Activated CD8-positive, alpha-beta T cell treated with anti-CD3 and anti-CD28 coated beads, Interleukin-2, amount 10 ng/mL, durations not matched to agents 7 days and 5 days (primary cell): Measurements from ENCODE around the gene NSUN6. TPM values are rescaled to one million over a fixed set of nuclear protein-coding genes. Genes with fewer than 3 reads are reported as not detected.
"Not testable (repeated sequence)": the region's sequence is repeated elsewhere in the genome, so short reads cannot be mapped to it uniquely, and the experiment has no call there.

Experiments used
- ATAC-seq: fragments of 150-1000 bp; cut with Tn5 transposase; one replicate; pipeline ENCODE4 v1.10.0; 2021; ENCODE audit warnings: moderate library complexity
- CTCF ChIA-PET: fragments of 350-600 bp; sonication (Branson Sonifier 250); formaldehyde crosslinking; loops from one replicate; lab custom pipeline; 2021; ENCODE audit warnings: antibody characterized with exemption; lab: Charles Lee
- POLR2A ChIA-PET: fragments of 350-600 bp; sonication (Branson Sonifier 250); formaldehyde crosslinking; loops from one replicate; lab custom pipeline; 2021; ENCODE audit warnings: antibody characterized with exemption; lab: Charles Lee
- DNase-seq: peaks from one replicate; pipeline ENCODE4 v3.0.0-alpha.2; 2020
- H3K27ac Mint-ChIP-seq: one replicate; pipeline ENCODE4 v1.8.0; 2021; ENCODE audit warnings: mild to moderate bottlenecking, mixed read lengths
- H3K27me3 Mint-ChIP-seq: one replicate; pipeline ENCODE4 v1.8.0; 2021; ENCODE audit warnings: low read depth, mixed read lengths
- H3K36me3 Mint-ChIP-seq: one replicate; pipeline ENCODE4 v1.8.0; 2021; ENCODE audit warnings: low read depth, mixed read lengths
- H3K4me1 Mint-ChIP-seq: one replicate; pipeline ENCODE4 v1.8.0; 2021; ENCODE audit warnings: low read depth, mixed read lengths
- H3K4me3 Mint-ChIP-seq: one replicate; pipeline ENCODE4 v1.8.0; 2021; ENCODE audit warnings: mild to moderate bottlenecking, mixed read lengths
- H3K9me3 Mint-ChIP-seq: one replicate; pipeline ENCODE4 v1.8.0; 2022; ENCODE audit warnings: mixed read lengths; ENCODE audit not compliant: insufficient read depth
- total RNA-seq, 2 experiments: library from RNA; stranded (reverse); gene quantifications; one replicate each; pipeline ENCODE4 v1.2.3, GENCODE V29; 2021

The NSUN6 gene
- total RNA-seq, 2 experiments from 2014 or later = 21.2 to 24.6 TPM

- POLR2A ChIA-PET, H3K4me3 Mint-ChIP-seq, H3K4me1 Mint-ChIP-seq, CTCF ChIA-PET, H3K27ac Mint-ChIP-seq, DNase-seq, H3K9me3 Mint-ChIP-seq, H3K36me3 Mint-ChIP-seq, H3K27me3 Mint-ChIP-seq, ATAC-seq: not testable (repeated sequence)
Observed at GRCh38 chr10:18570386-18570785, 81.0 kb downstream of the NSUN6 start.

- H3K27ac Mint-ChIP-seq = no peak overlapping the region
- ATAC-seq = no peak
- no peak overlapping the region for H3K4me3 Mint-ChIP-seq
- POLR2A ChIA-PET = no interaction called here
- H3K9me3 Mint-ChIP-seq = no peaks in the 10 kb centered on the region
- no peaks in the 10 kb centered on the region for H3K27me3 Mint-ChIP-seq
- CTCF ChIA-PET = no interaction called here
- no peaks in the 10 kb centered on the region for H3K4me1 Mint-ChIP-seq
- no peaks in the 10 kb centered on the region for H3K36me3 Mint-ChIP-seq
- DNase-seq = no peak
Observed at GRCh38 chr10:18567343-18567856, 84.0 kb downstream of the NSUN6 start.

GRCh38 chr10:18566177-18566576 lies 85.2 kb downstream of the NSUN6 start:
- POLR2A ChIA-PET = no interaction called here
- no peaks in the 10 kb centered on the region for H3K9me3 Mint-ChIP-seq
- DNase-seq = no peak
- CTCF ChIA-PET = no interaction called here
- no peaks in the 10 kb centered on the region for H3K4me1 Mint-ChIP-seq
- ATAC-seq = no peak
- no peak overlapping the region for H3K27ac Mint-ChIP-seq
- no peak overlapping the region for H3K4me3 Mint-ChIP-seq
- H3K27me3 Mint-ChIP-seq = no peaks in the 10 kb centered on the region
- H3K36me3 Mint-ChIP-seq = no peaks in the 10 kb centered on the region

- no peaks in the 10 kb centered on the region for H3K9me3 Mint-ChIP-seq
- ChIA-PET POLR2A (no interaction called here), CTCF (no interaction called here)
- DNase-seq = no peak
- H3K4me3 Mint-ChIP-seq = no peak overlapping the region
- H3K4me1 Mint-ChIP-seq = no peaks in the 10 kb centered on the region
- H3K36me3 Mint-ChIP-seq = no peaks in the 10 kb centered on the region
- no peak for ATAC-seq
- H3K27me3 Mint-ChIP-seq = no peaks in the 10 kb centered on the region
- H3K27ac Mint-ChIP-seq = no peak overlapping the region
Observed at GRCh38 chr10:18565006-18565405, 86.4 kb downstream of the NSUN6 start.

GRCh38 chr10:18563003-18563726 lies 88.2 kb downstream of the NSUN6 start:
- ATAC-seq (no peak), DNase-seq (no peak)
- H3K27me3 Mint-ChIP-seq = no peaks in the 10 kb centered on the region
- H3K27ac Mint-ChIP-seq = no peak overlapping the region
- CTCF ChIA-PET = no interaction called here
- POLR2A ChIA-PET = no interaction called here
- no peaks in the 10 kb centered on the region for H3K9me3 Mint-ChIP-seq
- H3K36me3 Mint-ChIP-seq = no peaks in the 10 kb centered on the region
- H3K4me1 Mint-ChIP-seq = no peaks in the 10 kb centered on the region
- H3K4me3 Mint-ChIP-seq = no peak overlapping the region

- no peak overlapping the region for H3K27ac Mint-ChIP-seq
- no peaks in the 10 kb centered on the region for H3K36me3 Mint-ChIP-seq
- no peaks in the 10 kb centered on the region for H3K27me3 Mint-ChIP-seq
- DNase-seq (no peak), ATAC-seq (no peak)
- H3K4me3 Mint-ChIP-seq = no peak overlapping the region
- H3K4me1 Mint-ChIP-seq = no peaks in the 10 kb centered on the region
- POLR2A ChIA-PET = no interaction called here
- H3K9me3 Mint-ChIP-seq = no peaks in the 10 kb centered on the region
- CTCF ChIA-PET = no interaction called here
Observed at GRCh38 chr10:18561861-18562551, 89.4 kb downstream of the NSUN6 start.

- H3K27ac Mint-ChIP-seq = no peak overlapping the region
- DNase-seq (no peak), ATAC-seq (no peak)
- no peaks in the 10 kb centered on the region for H3K27me3 Mint-ChIP-seq
- ChIA-PET CTCF (no interaction called here), POLR2A (no interaction called here)
- H3K36me3 Mint-ChIP-seq = no peaks in the 10 kb centered on the region
- H3K4me3 Mint-ChIP-seq = no peak overlapping the region
- no peaks in the 10 kb centered on the region for H3K9me3 Mint-ChIP-seq
- H3K4me1 Mint-ChIP-seq = no peaks in the 10 kb centered on the region
Observed at GRCh38 chr10:18557960-18558359, 93.4 kb downstream of the NSUN6 start.

- POLR2A ChIA-PET = no interaction called here
- DNase-seq (no peak), ATAC-seq (no peak)
- Mint-ChIP-seq H3K4me1 (no peaks in the 10 kb centered on the region), H3K27ac (no peak overlapping the region), H3K36me3 (peaks cover 4% of the 10 kb centered on the region), H3K9me3 (no peaks in the 10 kb centered on the region), H3K27me3 (no peaks in the 10 kb centered on the region), H3K4me3 (no peak overlapping the region)
- CTCF ChIA-PET = no interaction called here
Observed at GRCh38 chr10:18556522-18557147, 94.8 kb downstream of the NSUN6 start.

- no peaks in the 10 kb centered on the region for H3K9me3 Mint-ChIP-seq
- ATAC-seq (no peak), DNase-seq (no peak)
- no peak overlapping the region for H3K27ac Mint-ChIP-seq
- peaks cover 13% of the 10 kb centered on the region for H3K36me3 Mint-ChIP-seq
- POLR2A ChIA-PET = no interaction called here
- no peaks in the 10 kb centered on the region for H3K27me3 Mint-ChIP-seq
- CTCF ChIA-PET = no interaction called here
- H3K4me1 Mint-ChIP-seq = no peaks in the 10 kb centered on the region
- no peak overlapping the region for H3K4me3 Mint-ChIP-seq
Observed at GRCh38 chr10:18554479-18554878, 96.9 kb downstream of the NSUN6 start.

- H3K9me3 Mint-ChIP-seq = no peaks in the 10 kb centered on the region
- H3K4me3 Mint-ChIP-seq = no peak overlapping the region
- no peak overlapping the region for H3K27ac Mint-ChIP-seq
- ChIA-PET POLR2A (no interaction called here), CTCF (no interaction called here)
- ATAC-seq (no peak), DNase-seq (no peak)
- H3K36me3 Mint-ChIP-seq = peaks cover 21% of the 10 kb centered on the region
- H3K4me1 Mint-ChIP-seq = no peaks in the 10 kb centered on the region
- H3K27me3 Mint-ChIP-seq = no peaks in the 10 kb centered on the region
Observed at GRCh38 chr10:18551473-18551872, 99.9 kb downstream of the NSUN6 start.

GRCh38 chr10:18549105-18549504 lies 102.3 kb downstream of the NSUN6 start:
- CTCF ChIA-PET = no interaction called here
- no peak for ATAC-seq
- H3K9me3 Mint-ChIP-seq = no peaks in the 10 kb centered on the region
- POLR2A ChIA-PET = no interaction called here
- H3K27me3 Mint-ChIP-seq = no peaks in the 10 kb centered on the region
- no peak overlapping the region for H3K27ac Mint-ChIP-seq
- DNase-seq = no peak
- no peaks in the 10 kb centered on the region for H3K4me1 Mint-ChIP-seq
- no peak overlapping the region for H3K4me3 Mint-ChIP-seq
- peaks cover 31% of the 10 kb centered on the region for H3K36me3 Mint-ChIP-seq

GRCh38 chr10:18545621-18546305 lies 105.6 kb downstream of the NSUN6 start:
- CTCF ChIA-PET = no interaction called here
- ATAC-seq (no peak), DNase-seq (no peak)
- Mint-ChIP-seq H3K4me1 (no peaks in the 10 kb centered on the region), H3K9me3 (no peaks in the 10 kb centered on the region), H3K36me3 (peaks cover 32% of the 10 kb centered on the region), H3K27me3 (no peaks in the 10 kb centered on the region), H3K4me3 (no peak overlapping the region), H3K27ac (no peak overlapping the region)
- POLR2A ChIA-PET = no interaction called here
